ENCODE data around the gene MINDY4.
"Not testable (repeated sequence)": the region's sequence is repeated elsewhere in the genome, so short reads cannot be mapped to it uniquely, and the experiment has no call there.

MINDY4 gene

GRCh38 chr7:30826181-30826580, 55.0 kb downstream of the MINDY4 start:
- no peak overlapping the region for H3K27ac Mint-ChIP-seq
- peaks cover 18% of the 10 kb centered on the region for H3K4me1 Mint-ChIP-seq
- H3K9me3 Mint-ChIP-seq = no peaks in the 10 kb centered on the region
- peaks cover 8% of the 10 kb centered on the region for H3K36me3 Mint-ChIP-seq
- peaks cover 1% of the 10 kb centered on the region for H3K27me3 Mint-ChIP-seq
- H3K4me3 Mint-ChIP-seq = no peak overlapping the region

- Mint-ChIP-seq H3K27me3 (no peaks in the 10 kb centered on the region), H3K4me3 (no peak overlapping the region), H3K9me3 (no peaks in the 10 kb centered on the region), H3K27ac (no peak overlapping the region), H3K4me1 (peaks cover 18% of the 10 kb centered on the region), H3K36me3 (peaks cover 10% of the 10 kb centered on the region)
These were observed 57.4 kb downstream of the MINDY4 start for GRCh38 chr7:30828591-30828990.

GRCh38 chr7:30829471-30829870, 58.3 kb downstream of the MINDY4 start:
- Mint-ChIP-seq H3K27me3 (no peaks in the 10 kb centered on the region), H3K9me3 (peaks cover under 1% of the 10 kb centered on the region), H3K27ac (no peak overlapping the region), H3K36me3 (peaks cover 13% of the 10 kb centered on the region), H3K4me3 (no peak overlapping the region), H3K4me1 (peaks cover 18% of the 10 kb centered on the region)

- Mint-ChIP-seq H3K36me3 (peaks cover 18% of the 10 kb centered on the region), H3K27me3 (no peaks in the 10 kb centered on the region), H3K4me3 (no peak overlapping the region), H3K9me3 (peaks cover 6% of the 10 kb centered on the region), H3K27ac (no peak overlapping the region), H3K4me1 (peaks cover 18% of the 10 kb centered on the region)
These were observed 60.0 kb downstream of the MINDY4 start for GRCh38 chr7:30831227-30831626.

- peaks cover 21% of the 10 kb centered on the region for H3K36me3 Mint-ChIP-seq
- peaks cover 6% of the 10 kb centered on the region for H3K9me3 Mint-ChIP-seq
These were observed 60.7 kb downstream of the MINDY4 start for GRCh38 chr7:30831936-30832335.

GRCh38 chr7:30834017-30834674, 62.9 kb downstream of the MINDY4 start:
- H3K36me3 Mint-ChIP-seq = peaks cover 21% of the 10 kb centered on the region
- H3K27ac Mint-ChIP-seq, H3K27me3 Mint-ChIP-seq, H3K4me3 Mint-ChIP-seq, H3K9me3 Mint-ChIP-seq, H3K4me1 Mint-ChIP-seq: not testable (repeated sequence)

More at GRCh38 chr7:30831936-30832335, 60.7 kb downstream of the MINDY4 start:
- Mint-ChIP-seq H3K27ac (no peak overlapping the region), H3K4me1 (peaks cover 18% of the 10 kb centered on the region), H3K4me3 (no peak overlapping the region), H3K27me3 (no peaks in the 10 kb centered on the region)

- no peaks in the 10 kb centered on the region for H3K4me1 Mint-ChIP-seq
- H3K4me3 Mint-ChIP-seq = no peak overlapping the region
- peaks cover 19% of the 10 kb centered on the region for H3K36me3 Mint-ChIP-seq
- H3K27ac Mint-ChIP-seq = no peak overlapping the region
- H3K27me3 Mint-ChIP-seq = no peaks in the 10 kb centered on the region
- peaks cover 6% of the 10 kb centered on the region for H3K9me3 Mint-ChIP-seq
These were observed 64.2 kb downstream of the MINDY4 start for GRCh38 chr7:30835396-30835915.

GRCh38 chr7:30836991-30837390, 65.8 kb downstream of the MINDY4 start:
- Mint-ChIP-seq H3K4me1 (no peaks in the 10 kb centered on the region), H3K27me3 (no peaks in the 10 kb centered on the region), H3K9me3 (peaks cover 6% of the 10 kb centered on the region), H3K36me3 (peaks cover 14% of the 10 kb centered on the region), H3K27ac (no peak overlapping the region), H3K4me3 (no peak overlapping the region)

GRCh38 chr7:30837581-30837980, 66.4 kb downstream of the MINDY4 start:
- no peaks in the 10 kb centered on the region for H3K27me3 Mint-ChIP-seq
- H3K36me3 Mint-ChIP-seq = peaks cover 14% of the 10 kb centered on the region
- H3K27ac Mint-ChIP-seq = no peak overlapping the region
- H3K9me3 Mint-ChIP-seq = peaks cover 6% of the 10 kb centered on the region
- H3K4me3 Mint-ChIP-seq = no peak overlapping the region
- H3K4me1 Mint-ChIP-seq = no peaks in the 10 kb centered on the region

GRCh38 chr7:30838008-30838407, 66.8 kb downstream of the MINDY4 start:
- H3K36me3 Mint-ChIP-seq = peaks cover 12% of the 10 kb centered on the region
- peaks cover 6% of the 10 kb centered on the region for H3K9me3 Mint-ChIP-seq
- no peak overlapping the region for H3K4me3 Mint-ChIP-seq
- H3K4me1 Mint-ChIP-seq = no peaks in the 10 kb centered on the region
- no peaks in the 10 kb centered on the region for H3K27me3 Mint-ChIP-seq
- H3K27ac Mint-ChIP-seq = no peak overlapping the region

- Mint-ChIP-seq H3K4me3 (no peak overlapping the region), H3K27ac (no peak overlapping the region), H3K4me1 (no peaks in the 10 kb centered on the region), H3K27me3 (no peaks in the 10 kb centered on the region), H3K36me3 (peaks cover 2% of the 10 kb centered on the region), H3K9me3 (no peaks in the 10 kb centered on the region)
These were observed 69.2 kb downstream of the MINDY4 start for GRCh38 chr7:30840141-30841024.

- Mint-ChIP-seq H3K27ac (no peak overlapping the region), H3K27me3 (no peaks in the 10 kb centered on the region), H3K36me3 (peaks cover 2% of the 10 kb centered on the region), H3K4me1 (no peaks in the 10 kb centered on the region), H3K4me3 (no peak overlapping the region), H3K9me3 (no peaks in the 10 kb centered on the region)
These were observed 70.0 kb downstream of the MINDY4 start for GRCh38 chr7:30841025-30841735.

GRCh38 chr7:30841801-30842541, 70.8 kb downstream of the MINDY4 start:
- no peaks in the 10 kb centered on the region for H3K4me1 Mint-ChIP-seq
- H3K36me3 Mint-ChIP-seq = no peaks in the 10 kb centered on the region
- H3K9me3 Mint-ChIP-seq = no peaks in the 10 kb centered on the region
- no peaks in the 10 kb centered on the region for H3K27me3 Mint-ChIP-seq
- H3K27ac Mint-ChIP-seq = no peak overlapping the region
- no peak overlapping the region for H3K4me3 Mint-ChIP-seq

GRCh38 chr7:30842542-30843451, 71.6 kb downstream of the MINDY4 start:
- Mint-ChIP-seq H3K4me3 (no peak overlapping the region), H3K27ac (no peak overlapping the region), H3K27me3 (no peaks in the 10 kb centered on the region), H3K9me3 (no peaks in the 10 kb centered on the region), H3K36me3 (no peaks in the 10 kb centered on the region), H3K4me1 (no peaks in the 10 kb centered on the region)
